BJ (cell line): ENCODE data around the gene MIDN. TPM values are rescaled to one million over a fixed set of nuclear protein-coding genes. Genes with fewer than 3 reads are reported as not detected.

Source experiments
- CTCF ChIA-PET: fragments of 350-600 bp; formaldehyde crosslinking; extraction: SDS; loops from one replicate; lab custom pipeline; 2021; ENCODE audit warnings: antibody characterized with exemption, inconsistent platforms; lab: Yijun Ruan, JAX
- POLR2A ChIA-PET: fragments of 300-600 bp; sonication (Branson Sonifier 250); formaldehyde crosslinking; extraction: SDS; loops from one replicate; lab custom pipeline; 2021; ENCODE audit warnings: antibody characterized with exemption; lab: Charles Lee
- DNase-seq: peaks from one replicate; pipeline ENCODE4 v3.0.0-alpha.2; 2011; ENCODE audit warnings: low read depth
- H3K27me3 ChIP-seq: 2 replicates; pipeline ENCODE4 v1.6.0; 2011; ENCODE audit warnings: low read length; ENCODE audit not compliant: control insufficient read depth, insufficient read depth
- H3K36me3 ChIP-seq: 2 replicates; pipeline ENCODE4 v1.5.1; 2011; ENCODE audit warnings: low read length; ENCODE audit not compliant: control insufficient read depth, insufficient read depth
- H3K4me3 ChIP-seq: 2 replicates; pipeline ENCODE4 v1.5.1; 2011; ENCODE audit warnings: low read depth, mild to moderate bottlenecking, control low read depth, low read length
- CTCF ChIP-seq: IDR thresholded peaks from 2 replicates; pipeline ENCODE4 v1.5.1; 2011; ENCODE audit warnings: low read depth, mild to moderate bottlenecking, control low read depth, inconsistent platforms, low read length, moderate library complexity; ENCODE audit not compliant: insufficient read depth
- polyA plus RNA-seq: library from polyadenylated mRNA; depleted of rRNA; stranded (reverse); fragments of >200 nt; gene quantifications from 2 replicates; pipeline ENCODE4 v1.2.3, GENCODE V29; 2011

MIDN gene
- polyA plus RNA-seq, 1 experiment = 8.4 TPM

- no peaks in the 10 kb centered on the region for H3K36me3 ChIP-seq
- DNase-seq = no peak
- H3K27me3 ChIP-seq = peaks cover 10% of the 10 kb centered on the region
- H3K4me3 ChIP-seq = no peak overlapping the region
- no peak for TF ChIP-seq CTCF
- ChIA-PET CTCF (interaction anchor here (1.3 kb wide), 2 partner anchors 12 to 48 kb away, joined by 6 read pairs; no protein-coding TSS in a partner anchor), POLR2A (no interaction called here)
Observed at GRCh38 chr19:1291761-1292418, 43.5 kb downstream of the MIDN start.

GRCh38 chr19:1292419-1293151 lies 44.2 kb downstream of the MIDN start:
- DNase-seq = no peak
- Histone ChIP-seq H3K36me3 (no peaks in the 10 kb centered on the region), H3K4me3 (no peak overlapping the region), H3K27me3 (peaks cover 4% of the 10 kb centered on the region)
- TF ChIP-seq CTCF = no peak
- ChIA-PET POLR2A (no interaction called here), CTCF (no interaction called here)

GRCh38 chr19:1293782-1294604 lies 45.6 kb downstream of the MIDN start:
- Histone ChIP-seq H3K4me3 (no peak overlapping the region), H3K36me3 (no peaks in the 10 kb centered on the region), H3K27me3 (no peaks in the 10 kb centered on the region; the same call in 1 of the 2 replicates)
- CTCF ChIA-PET = interaction anchor here (0.7 kb wide), 1 partner anchor 49 kb away, joined by 3 read pairs; no protein-coding TSS in a partner anchor
- no peak for DNase-seq
- TF ChIP-seq CTCF = no peak
- POLR2A ChIA-PET = no interaction called here

GRCh38 chr19:1294688-1295087 lies 46.3 kb downstream of the MIDN start:
- no peak for DNase-seq
- CTCF ChIA-PET = interaction anchor here (0.7 kb wide), 1 partner anchor 50 kb away, joined by 3 read pairs; no protein-coding TSS in a partner anchor
- POLR2A ChIA-PET = no interaction called here
- Histone ChIP-seq H3K27me3 (no peaks in the 10 kb centered on the region; the same call in 1 of the 2 replicates), H3K36me3 (no peaks in the 10 kb centered on the region), H3K4me3 (no peak overlapping the region)
- no peak for TF ChIP-seq CTCF
